Thoracic aorta (tissue), 2 donors: Measurements from ENCODE around the gene ZKSCAN4. TPM values are rescaled to one million over a fixed set of nuclear protein-coding genes. Genes with fewer than 3 reads are reported as not detected.

Source experiments
- ATAC-seq: fragments of 150-250 bp; one replicate; pipeline ENCODE4 v1.8.0; 2017; ENCODE audit warnings: low read depth; ENCODE audit not compliant: insufficient number of reproducible peaks, low FRiP score
- DNase-seq: peaks from one replicate; pipeline ENCODE4 v3.0.0-alpha.2; 2020; ENCODE audit warnings: low spot score
- H3K27ac ChIP-seq, 2 donors: fragments of 200-600 bp; sonication (generic); 1 replicate in 1 of 2; 2 replicates in 1 of 2; pipeline ENCODE4 v1.5.1; 2016; ENCODE audit warnings: mild to moderate bottlenecking in 2 of 2, moderate library complexity in 2 of 2
- H3K27me3 ChIP-seq: fragments of 200-600 bp; sonication (generic); replicated peaks from 2 replicates; pipeline ENCODE4 v1.6.0; 2016; ENCODE audit warnings: mild to moderate bottlenecking; ENCODE audit not compliant: insufficient read depth
- H3K36me3 ChIP-seq: fragments of 200-600 bp; sonication (generic); one replicate; pipeline ENCODE4 v1.5.1; 2016
- H3K4me1 ChIP-seq, 2 donors: fragments of 200-600 bp; sonication (generic); 1 replicate in 1 of 2; 2 replicates in 1 of 2; pipeline versions ENCODE4 v1.5.1 to v1.6.0; 2016; ENCODE audit warnings: low read depth in 2 of 2, mild to moderate bottlenecking in 1 of 2; ENCODE audit not compliant: control insufficient read depth in 1 of 2
- H3K4me3 ChIP-seq: fragments of 200-600 bp; sonication (generic); 2 replicates; pipeline ENCODE4 v1.5.1; 2016; ENCODE audit warnings: mild to moderate bottlenecking
- H3K9me3 ChIP-seq: fragments of 200-600 bp; sonication (generic); 2 replicates; pipeline ENCODE4 v1.5.1; 2016
- CTCF ChIP-seq: fragments of 200-600 bp; sonication (generic); IDR thresholded peaks from one replicate; pipeline ENCODE4 v1.5.1; 2019; ENCODE audit warnings: antibody characterized with exemption
- total RNA-seq, 2 donors: library from RNA; depleted of rRNA; stranded (reverse); fragments of >200 nt; gene quantifications; one replicate each; pipeline versions ENCODE4 v1.1.0 to v1.2.3, GENCODE V29; 2016

The ZKSCAN4 gene
- total RNA-seq = 1 to 10 TPM; 2.3 to 2.4 TPM

- no peak for TF ChIP-seq CTCF
- H3K27ac ChIP-seq = peak within 1 kb of the TSS in 1 of 2 donors; percentile 60
- peaks cover 17 to 26% of the 10 kb centered on the region in 2 donors for H3K4me1 ChIP-seq
- peak; percentile 85 for ATAC-seq
- no peaks in the 10 kb centered on the region for H3K27me3 ChIP-seq
- H3K9me3 ChIP-seq = no peaks in the 10 kb centered on the region
- H3K36me3 ChIP-seq = peaks cover 8% of the 10 kb centered on the region
- DNase-seq = peak; percentile 36
- H3K4me3 ChIP-seq = peak within 1 kb of the TSS; percentile 97
Observed at GRCh38 chr6:28252009-28252975, at the start of gene ZKSCAN4. ZKSCAN4 (minus strand) TSS chr6:28252269; CDS start chr6:28251980, 289 bp downstream.

GRCh38 chr6:28296520-28297060 lies 44.5 kb upstream of the ZKSCAN4 start:
- no peak overlapping the region for H3K27ac ChIP-seq
- no peaks in the 10 kb centered on the region for H3K27me3 ChIP-seq
- no peak for TF ChIP-seq CTCF
- DNase-seq (no peak), ATAC-seq (no peak)
- no peaks in the 10 kb centered on the region for H3K9me3 ChIP-seq
- H3K4me1 ChIP-seq = no peaks in the 10 kb centered on the region
- peaks cover 8% of the 10 kb centered on the region for H3K36me3 ChIP-seq
- no peak overlapping the region for H3K4me3 ChIP-seq

GRCh38 chr6:28295326-28295725 lies 43.3 kb upstream of the ZKSCAN4 start:
- no peaks in the 10 kb centered on the region for H3K9me3 ChIP-seq
- H3K4me1 ChIP-seq = no peaks in the 10 kb centered on the region
- H3K27me3 ChIP-seq = no peaks in the 10 kb centered on the region
- no peak for DNase-seq
- peaks cover under 1% of the 10 kb centered on the region for H3K36me3 ChIP-seq
- ATAC-seq = no peak
- TF ChIP-seq CTCF = no peak
- H3K27ac ChIP-seq = no peak overlapping the region
- H3K4me3 ChIP-seq = no peak overlapping the region

GRCh38 chr6:28291573-28291972 lies 39.5 kb upstream of the ZKSCAN4 start:
- Histone ChIP-seq H3K9me3 (no peaks in the 10 kb centered on the region), H3K4me1 (no peaks in the 10 kb centered on the region), H3K27me3 (no peaks in the 10 kb centered on the region), H3K4me3 (no peak overlapping the region), H3K36me3 (peaks cover 8% of the 10 kb centered on the region), H3K27ac (no peak overlapping the region)
- no peak for DNase-seq
- ATAC-seq = no peak
- no peak for TF ChIP-seq CTCF

- DNase-seq (no peak), ATAC-seq (no peak)
- H3K4me3 ChIP-seq = no peak overlapping the region
- peaks cover 5 to 12% of the 10 kb centered on the region in 2 donors for H3K4me1 ChIP-seq
- no peaks in the 10 kb centered on the region for H3K9me3 ChIP-seq
- H3K27ac ChIP-seq = no peak overlapping the region
- H3K27me3 ChIP-seq = no peaks in the 10 kb centered on the region
- H3K36me3 ChIP-seq = peaks cover 25% of the 10 kb centered on the region
- TF ChIP-seq CTCF = no peak
Observed at GRCh38 chr6:28282926-28283325, 30.9 kb upstream of the ZKSCAN4 start.
